ENCODE data around the gene AMN. TPM values are rescaled to one million over a fixed set of nuclear protein-coding genes. Genes with fewer than 3 reads are reported as not detected.

Gene AMN
- total RNA-seq, 6 donors from 2014 or later = 14.9 to 56.6 (median 31.6) TPM

- TF ChIP-seq, protein P1, sequence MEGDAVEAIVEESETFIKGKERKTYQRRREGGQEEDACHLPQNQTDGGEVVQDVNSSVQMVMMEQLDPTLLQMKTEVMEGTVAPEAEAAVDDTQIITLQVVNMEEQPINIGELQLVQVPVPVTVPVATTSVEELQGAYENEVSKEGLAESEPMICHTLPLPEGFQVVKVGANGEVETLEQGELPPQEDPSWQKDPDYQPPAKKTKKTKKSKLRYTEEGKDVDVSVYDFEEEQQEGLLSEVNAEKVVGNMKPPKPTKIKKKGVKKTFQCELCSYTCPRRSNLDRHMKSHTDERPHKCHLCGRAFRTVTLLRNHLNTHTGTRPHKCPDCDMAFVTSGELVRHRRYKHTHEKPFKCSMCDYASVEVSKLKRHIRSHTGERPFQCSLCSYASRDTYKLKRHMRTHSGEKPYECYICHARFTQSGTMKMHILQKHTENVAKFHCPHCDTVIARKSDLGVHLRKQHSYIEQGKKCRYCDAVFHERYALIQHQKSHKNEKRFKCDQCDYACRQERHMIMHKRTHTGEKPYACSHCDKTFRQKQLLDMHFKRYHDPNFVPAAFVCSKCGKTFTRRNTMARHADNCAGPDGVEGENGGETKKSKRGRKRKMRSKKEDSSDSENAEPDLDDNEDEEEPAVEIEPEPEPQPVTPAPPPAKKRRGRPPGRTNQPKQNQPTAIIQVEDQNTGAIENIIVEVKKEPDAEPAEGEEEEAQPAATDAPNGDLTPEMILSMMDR (IDR thresholded peaks at IDR 0.05) = no peak
- TF ChIP-seq POLR2A (IDR thresholded peaks at IDR 0.05) (no peak), EP300 (IDR thresholded peaks at IDR 0.05) (no peak), POLR2AphosphoS5 (IDR thresholded peaks at IDR 0.05) (no peak)
- no peak overlapping the region for H3K4me3 ChIP-seq
- 91 to 97% methylated on average over 5 of the region's 5 CpGs for WGBS, 2 donors
- H3K9me3 ChIP-seq = no peaks in the 10 kb centered on the region
- H3K27ac ChIP-seq = no peak overlapping the region
- no peaks in the 10 kb centered on the region for H3K36me3 ChIP-seq
- peaks cover 0 to 22% (median 16%) of the 10 kb centered on the region in 4 donors for H3K27me3 ChIP-seq
- no peak for DNase-seq
- peaks cover 7 to 18% (median 15%) of the 10 kb centered on the region in 4 donors for H3K4me1 ChIP-seq
- ATAC-seq (ENCODE audit: low FRiP score in 2 of 2) = no peak
These were observed 2.0 kb upstream of the AMN start for GRCh38 chr14:102920273-102920997.

- Histone ChIP-seq H3K27ac (no peak overlapping the region), H3K9me3 (no peaks in the 10 kb centered on the region), H3K36me3 (no peaks in the 10 kb centered on the region), H3K27me3 (peaks cover 0 to 22% (median 16%) of the 10 kb centered on the region in 4 donors), H3K4me3 (no peak overlapping the region), H3K4me1 (peaks cover 7 to 18% (median 15%) of the 10 kb centered on the region in 4 donors)
- 88 to 93% methylated on average over 1 of the region's 1 CpG for WGBS, 2 donors
- DNase-seq (no peak), ATAC-seq (ENCODE audit: low FRiP score in 2 of 2) (no peak)
- TF ChIP-seq, protein P1 (IDR thresholded peaks at IDR 0.05) = no peak
- TF ChIP-seq POLR2AphosphoS5 (IDR thresholded peaks at IDR 0.05) (no peak), EP300 (IDR thresholded peaks at IDR 0.05) (no peak), POLR2A (IDR thresholded peaks at IDR 0.05) (no peak)
These were observed 1.5 kb upstream of the AMN start for GRCh38 chr14:102920998-102921304.

GRCh38 chr14:102923201-102923924 is 900 bp downstream of the AMN start:
- Histone ChIP-seq H3K4me3 (peak overlapping the region in 3 of 4 donors; percentile 10 to 39 (median 31)), H3K27ac (no peak overlapping the region), H3K27me3 (peaks cover 0 to 27% (median 20%) of the 10 kb centered on the region in 4 donors), H3K36me3 (no peaks in the 10 kb centered on the region), H3K9me3 (no peaks in the 10 kb centered on the region), H3K4me1 (peaks cover 14 to 32% (median 22%) of the 10 kb centered on the region in 4 donors)
- WGBS, 2 donors = 11 to 16% methylated on average over 8 to 48 of the region's 53 CpGs
- TF ChIP-seq POLR2AphosphoS5 (IDR thresholded peaks at IDR 0.05) = no peak
- TF ChIP-seq, protein P1 (IDR thresholded peaks at IDR 0.05) = no peak
- no peak for TF ChIP-seq EP300 (IDR thresholded peaks at IDR 0.05)
- TF ChIP-seq POLR2A (IDR thresholded peaks at IDR 0.05) = no peak
- DNase-seq = peak in 1 of 2 donors; percentile 84
- peak in 1 of 2 donors; percentile 1 for ATAC-seq (ENCODE audit: low FRiP score in 2 of 2)

DNA sequence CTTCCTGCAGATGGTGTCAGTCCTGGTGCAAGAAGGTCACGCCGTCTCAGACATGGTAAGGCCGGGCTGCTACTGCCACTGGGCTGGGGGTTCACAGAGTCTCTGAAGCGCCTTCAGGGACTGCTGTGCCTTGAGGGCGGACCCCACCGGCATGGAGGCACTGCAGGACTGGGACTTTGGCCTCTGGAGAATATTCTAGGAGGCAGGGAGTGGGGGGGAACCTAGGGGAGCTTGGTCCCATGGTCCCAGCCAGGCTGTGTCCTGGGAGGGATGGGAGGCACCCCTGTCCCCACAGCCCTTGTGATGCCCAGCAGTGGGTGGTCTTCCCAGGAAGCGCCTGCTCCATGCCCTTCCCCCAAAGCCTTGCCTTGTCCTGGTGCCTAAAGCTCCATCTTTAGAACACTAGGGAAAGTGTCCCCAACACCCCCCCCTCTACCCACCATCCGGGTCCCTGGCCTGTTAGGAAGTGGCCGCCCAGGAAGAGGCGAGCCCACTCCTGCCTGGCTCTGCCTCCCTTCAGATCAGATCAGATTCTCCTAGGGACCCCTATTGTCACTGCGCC is 1.5 kb downstream of the AMN start:
- peaks cover 21 to 39% (median 28%) of the 10 kb centered on the region in 4 donors for H3K4me1 ChIP-seq
- WGBS, 2 donors = 49 to 100% methylated on average over 1 to 11 of the region's 11 CpGs
- TF ChIP-seq POLR2A (IDR thresholded peaks at IDR 0.05) (no peak), POLR2AphosphoS5 (IDR thresholded peaks at IDR 0.05) (no peak), EP300 (IDR thresholded peaks at IDR 0.05) (no peak)
- TF ChIP-seq, protein P1 (IDR thresholded peaks at IDR 0.05) = no peak
- no peaks in the 10 kb centered on the region for H3K36me3 ChIP-seq
- no peak for ATAC-seq (ENCODE audit: low FRiP score in 2 of 2)
- H3K27ac ChIP-seq = no peak overlapping the region
- no peaks in the 10 kb centered on the region for H3K9me3 ChIP-seq
- peak in 1 of 2 donors; percentile 33 for DNase-seq
- H3K27me3 ChIP-seq = peaks cover 0 to 34% (median 23%) of the 10 kb centered on the region in 4 donors
- no peak overlapping the region for H3K4me3 ChIP-seq
